Gastrocnemius medialis (tissue), 4 donors: ENCODE data around the gene GPHA2.

Experiments
- CTCF ChIP-seq, 5 experiments: fragments of 450-650 bp in 3 of 5; fragments of 200-600 bp in 2 of 5; sonication (generic) in 2 of 5; IDR thresholded peaks in 4 of 5; conservative IDR thresholded peaks in 1 of 5; 1 replicate in 4 of 5; 2 replicates in 1 of 5; pipeline ENCODE4 v1.5.1; 2016 to 2019; ENCODE audit warnings: antibody characterized with exemption in 5 of 5, mild to moderate bottlenecking in 3 of 5, moderate library complexity in 3 of 5
- POLR2A ChIP-seq, 2 donors: fragments of 450-650 bp; IDR thresholded peaks; one replicate each; pipeline ENCODE4 v1.6.1; 2017; ENCODE audit warnings: antibody characterized with exemption in 2 of 2, mild to moderate bottlenecking in 2 of 2, moderate library complexity in 2 of 2

GRCh38 chr11:64925536-64926436, 9.9 kb downstream of the GPHA2 start:
- TF ChIP-seq CTCF (IDR thresholded peaks at IDR 0.05 in 4 of 5, conservative IDR thresholded peaks at IDR 0.05 in 1 of 5) (no peak), POLR2A (IDR thresholded peaks at IDR 0.05) (no peak)
